ENCODE results near the gene BNIPL. TPM values are rescaled to one million over a fixed set of nuclear protein-coding genes. Genes with fewer than 3 reads are reported as not detected.
A peak's percentile ranks its signal among the peaks of the same experiment; 100 is the strongest.

BNIPL gene
- total RNA-seq, 1 donor: under 0.01 TPM

DNA sequence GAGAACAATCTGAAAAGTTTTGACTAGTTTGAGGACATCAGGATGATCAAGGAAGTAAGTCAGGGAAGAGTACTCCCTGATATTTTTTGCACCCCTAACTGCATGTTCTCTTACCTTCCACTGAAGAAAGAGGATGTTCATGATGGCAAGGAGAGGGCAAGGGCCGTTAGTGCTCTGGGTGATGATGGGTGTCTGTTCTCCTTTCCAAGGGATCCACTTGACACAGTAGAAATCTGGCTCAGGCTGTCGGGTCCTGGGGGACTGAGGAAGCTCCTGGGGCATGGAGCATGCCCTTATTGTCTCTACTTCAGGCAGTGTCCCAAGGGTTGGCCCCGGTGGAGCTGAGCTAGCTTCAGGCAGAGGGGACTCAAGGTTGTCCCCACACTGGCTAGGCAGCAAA is 34.3 kb upstream of the BNIPL start:
- H4K20me1 ChIP-seq (ENCODE audit: insufficient read depth, low read length): no peaks in the 10 kb centered on the region
- peaks cover 36% of the 10 kb centered on the region for H3K4me1 ChIP-seq (ENCODE audit: insufficient read depth, low read length)
- H3K27ac ChIP-seq (ENCODE audit: low read depth, low read length): no peak overlapping the region
- H3K4me2 ChIP-seq (ENCODE audit: insufficient read depth, low read length): no peak overlapping the region
- H2AFZ ChIP-seq (ENCODE audit: low read length): no peak overlapping the region
- no peaks in the 10 kb centered on the region for H3K27me3 ChIP-seq (ENCODE audit: insufficient read depth, low read length)
- H3K4me3 ChIP-seq (ENCODE audit: insufficient read depth, low read length): no peak overlapping the region
- no peak for DNase-seq (ENCODE audit: insufficient read length, low spot score, missing footprints)
- H3K79me2 ChIP-seq (ENCODE audit: insufficient read depth, low read length): peaks cover 16% of the 10 kb centered on the region
- TF ChIP-seq CTCF (IDR thresholded peaks at IDR 0.05; ENCODE audit: extremely low read depth, low read depth, low read length): no peak
- no peaks in the 10 kb centered on the region for H3K9me3 ChIP-seq (ENCODE audit: low read depth, low read length)
- peaks cover 3% of the 10 kb centered on the region for H3K36me3 ChIP-seq (ENCODE audit: insufficient read depth, low read length)

DNA sequence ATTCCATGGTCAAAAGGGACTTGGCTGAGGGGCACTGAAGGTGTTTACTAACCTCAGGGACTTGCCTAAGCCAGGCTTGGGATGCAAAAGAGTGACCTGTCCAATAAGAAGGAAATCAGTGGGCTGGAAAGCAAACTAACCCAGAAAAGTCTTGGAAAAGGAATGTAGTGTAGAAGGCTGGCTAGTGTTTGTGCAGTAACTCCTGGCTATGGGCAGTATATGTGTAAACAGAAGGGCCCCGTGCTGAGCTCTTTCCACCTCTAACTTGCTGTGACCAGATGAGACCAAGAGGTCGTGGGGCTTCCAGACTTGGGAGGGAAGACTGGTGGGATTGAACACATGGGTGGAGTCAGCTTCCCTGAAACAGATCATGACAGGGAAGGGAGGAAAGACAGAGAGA is 33.8 kb upstream of the BNIPL start:
- DNase-seq (ENCODE audit: insufficient read length, low spot score, missing footprints): no peak
- no peaks in the 10 kb centered on the region for H3K27me3 ChIP-seq (ENCODE audit: insufficient read depth, low read length)
- no peak overlapping the region for H3K27ac ChIP-seq (ENCODE audit: low read depth, low read length)
- H3K79me2 ChIP-seq (ENCODE audit: insufficient read depth, low read length): peaks cover 16% of the 10 kb centered on the region
- H3K4me2 ChIP-seq (ENCODE audit: insufficient read depth, low read length): no peak overlapping the region
- H3K36me3 ChIP-seq (ENCODE audit: insufficient read depth, low read length): peaks cover 3% of the 10 kb centered on the region
- peaks cover 40% of the 10 kb centered on the region for H3K4me1 ChIP-seq (ENCODE audit: insufficient read depth, low read length)
- H2AFZ ChIP-seq (ENCODE audit: low read length): no peak overlapping the region
- TF ChIP-seq CTCF (IDR thresholded peaks at IDR 0.05; ENCODE audit: extremely low read depth, low read depth, low read length): no peak
- no peaks in the 10 kb centered on the region for H4K20me1 ChIP-seq (ENCODE audit: insufficient read depth, low read length)
- no peaks in the 10 kb centered on the region for H3K9me3 ChIP-seq (ENCODE audit: low read depth, low read length)
- no peak overlapping the region for H3K4me3 ChIP-seq (ENCODE audit: insufficient read depth, low read length)

- peaks cover 16% of the 10 kb centered on the region for H3K79me2 ChIP-seq (ENCODE audit: insufficient read depth, low read length)
- H3K27ac ChIP-seq (ENCODE audit: low read depth, low read length): no peak overlapping the region
- H3K27me3 ChIP-seq (ENCODE audit: insufficient read depth, low read length): no peaks in the 10 kb centered on the region
- TF ChIP-seq CTCF (IDR thresholded peaks at IDR 0.05; ENCODE audit: extremely low read depth, low read depth, low read length): no peak
- no peak overlapping the region for H3K4me3 ChIP-seq (ENCODE audit: insufficient read depth, low read length)
- no peaks in the 10 kb centered on the region for H4K20me1 ChIP-seq (ENCODE audit: insufficient read depth, low read length)
- peaks cover 44% of the 10 kb centered on the region for H3K4me1 ChIP-seq (ENCODE audit: insufficient read depth, low read length)
- H3K4me2 ChIP-seq (ENCODE audit: insufficient read depth, low read length): no peak overlapping the region
- no peaks in the 10 kb centered on the region for H3K36me3 ChIP-seq (ENCODE audit: insufficient read depth, low read length)
- H2AFZ ChIP-seq (ENCODE audit: low read length): no peak overlapping the region
- DNase-seq (ENCODE audit: insufficient read length, low spot score, missing footprints): no peak
- H3K9me3 ChIP-seq (ENCODE audit: low read depth, low read length): no peaks in the 10 kb centered on the region
Measured at GRCh38 chr1:151003180-151003579, 33.2 kb upstream of the BNIPL start.

DNA sequence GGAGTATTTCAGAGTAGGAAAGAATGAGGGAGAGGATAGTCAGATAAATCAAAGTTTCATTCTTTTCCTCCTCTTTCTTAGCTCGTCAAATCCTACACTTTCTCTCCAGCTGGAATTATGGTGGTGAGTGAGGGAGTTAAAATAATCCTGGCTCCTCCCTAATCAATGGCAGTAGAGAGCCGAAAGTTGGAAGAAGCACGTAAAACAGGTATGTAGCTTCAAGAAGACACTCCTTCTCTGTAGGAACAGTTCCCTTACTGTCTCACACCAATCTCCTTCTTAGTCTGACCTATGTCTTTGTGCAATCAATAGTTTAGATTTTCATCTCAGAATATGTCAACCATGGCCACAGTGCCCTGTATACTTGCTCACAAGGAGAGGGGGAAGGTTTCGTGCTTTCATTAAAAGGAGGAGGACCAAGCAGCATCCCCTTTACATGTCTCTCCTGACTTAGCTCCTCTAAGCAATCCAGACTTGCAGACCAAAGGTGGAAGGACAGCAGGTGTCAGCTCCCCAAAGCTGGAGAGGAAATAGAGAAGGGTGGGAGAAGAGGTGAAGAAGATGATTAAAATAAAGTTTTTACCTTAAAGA is 30.6 kb upstream of the BNIPL start:
- H3K4me3 ChIP-seq (ENCODE audit: insufficient read depth, low read length): peak overlapping the region; percentile 78
- no peaks in the 10 kb centered on the region for H3K36me3 ChIP-seq (ENCODE audit: insufficient read depth, low read length)
- no peak for TF ChIP-seq CTCF (IDR thresholded peaks at IDR 0.05; ENCODE audit: extremely low read depth, low read depth, low read length)
- H3K79me2 ChIP-seq (ENCODE audit: insufficient read depth, low read length): peaks cover 30% of the 10 kb centered on the region
- H3K4me1 ChIP-seq (ENCODE audit: insufficient read depth, low read length): peaks cover 39% of the 10 kb centered on the region
- peak overlapping the region; percentile 91 for H3K27ac ChIP-seq (ENCODE audit: low read depth, low read length)
- H4K20me1 ChIP-seq (ENCODE audit: insufficient read depth, low read length): no peaks in the 10 kb centered on the region
- H2AFZ ChIP-seq (ENCODE audit: low read length): peak overlapping the region; percentile 87
- no peak for DNase-seq (ENCODE audit: insufficient read length, low spot score, missing footprints)
- no peaks in the 10 kb centered on the region for H3K9me3 ChIP-seq (ENCODE audit: low read depth, low read length)
- no peaks in the 10 kb centered on the region for H3K27me3 ChIP-seq (ENCODE audit: insufficient read depth, low read length)
- H3K4me2 ChIP-seq (ENCODE audit: insufficient read depth, low read length): peak overlapping the region; percentile 94

All from osteoblast (primary cell).